ENCODE measurements around the gene KRT28. TPM values are rescaled to one million over a fixed set of nuclear protein-coding genes. Genes with fewer than 3 reads are reported as not detected.

Gene KRT28
- total and polyA plus RNA-seq, 2 of the 13 experiments (the other 11 are each of a cell fraction or from before 2014, with no cell fraction given) = not detected

DNA sequence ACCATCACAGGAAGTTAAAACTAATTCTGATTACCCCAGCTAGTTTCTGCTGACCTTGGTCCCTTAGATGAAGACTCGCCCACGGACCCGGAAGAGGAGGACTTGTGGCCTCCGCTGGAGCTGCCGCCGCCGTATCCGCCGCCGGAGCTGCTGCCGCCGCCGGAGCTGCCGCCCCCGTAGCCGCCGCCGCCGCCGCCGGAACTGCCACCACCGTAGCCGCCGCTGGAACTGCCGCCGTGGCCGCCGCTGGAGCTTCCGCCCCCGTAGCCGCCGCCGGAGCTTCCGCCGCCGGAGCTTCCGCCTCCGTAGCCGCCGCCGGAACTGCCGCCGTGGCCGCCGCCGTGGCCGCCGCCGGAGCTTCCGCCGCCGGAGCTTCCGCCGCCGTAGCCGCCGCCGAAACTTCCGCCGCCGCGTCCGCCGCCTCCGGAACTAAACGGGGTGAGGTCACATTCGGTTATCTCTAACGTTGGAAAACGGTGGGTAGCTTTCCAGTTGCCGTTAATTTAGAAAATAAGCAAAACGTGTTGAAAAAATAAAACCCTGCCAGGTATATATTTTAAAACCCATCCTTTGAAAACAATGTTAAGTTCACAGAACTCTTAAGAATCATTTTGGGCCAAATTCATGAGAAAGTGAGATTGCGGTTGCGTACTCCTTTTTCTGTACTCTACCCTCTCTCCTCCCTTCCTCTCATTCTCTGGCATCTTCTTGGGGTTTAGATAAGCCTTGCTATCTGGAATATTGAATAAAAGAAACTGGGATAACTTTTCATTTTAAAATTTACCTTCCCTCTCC is 19.2 kb upstream of the KRT28 start (continued):
- TF ChIP-seq ZBTB20 (CRISPR knock-in tag; IDR thresholded peaks at IDR 0.05; ENCODE audit: borderline replicate concordance, low read depth) = no peak
- TF ChIP-seq NR2F6 (IDR thresholded peaks at IDR 0.05) = no peak
- no peak for TF ChIP-seq NR2F6 (CRISPR knock-in tag; IDR thresholded peaks at IDR 0.05)
- no peak for TF ChIP-seq TCF12 (IDR thresholded peaks at IDR 0.05)
- TF ChIP-seq TCF12 (CRISPR knock-in tag; IDR thresholded peaks at IDR 0.05) = peak; percentile 45
- TF ChIP-seq ZFP62 (CRISPR knock-in tag; IDR thresholded peaks at IDR 0.05) = no peak
- TF ChIP-seq, protein P1, sequence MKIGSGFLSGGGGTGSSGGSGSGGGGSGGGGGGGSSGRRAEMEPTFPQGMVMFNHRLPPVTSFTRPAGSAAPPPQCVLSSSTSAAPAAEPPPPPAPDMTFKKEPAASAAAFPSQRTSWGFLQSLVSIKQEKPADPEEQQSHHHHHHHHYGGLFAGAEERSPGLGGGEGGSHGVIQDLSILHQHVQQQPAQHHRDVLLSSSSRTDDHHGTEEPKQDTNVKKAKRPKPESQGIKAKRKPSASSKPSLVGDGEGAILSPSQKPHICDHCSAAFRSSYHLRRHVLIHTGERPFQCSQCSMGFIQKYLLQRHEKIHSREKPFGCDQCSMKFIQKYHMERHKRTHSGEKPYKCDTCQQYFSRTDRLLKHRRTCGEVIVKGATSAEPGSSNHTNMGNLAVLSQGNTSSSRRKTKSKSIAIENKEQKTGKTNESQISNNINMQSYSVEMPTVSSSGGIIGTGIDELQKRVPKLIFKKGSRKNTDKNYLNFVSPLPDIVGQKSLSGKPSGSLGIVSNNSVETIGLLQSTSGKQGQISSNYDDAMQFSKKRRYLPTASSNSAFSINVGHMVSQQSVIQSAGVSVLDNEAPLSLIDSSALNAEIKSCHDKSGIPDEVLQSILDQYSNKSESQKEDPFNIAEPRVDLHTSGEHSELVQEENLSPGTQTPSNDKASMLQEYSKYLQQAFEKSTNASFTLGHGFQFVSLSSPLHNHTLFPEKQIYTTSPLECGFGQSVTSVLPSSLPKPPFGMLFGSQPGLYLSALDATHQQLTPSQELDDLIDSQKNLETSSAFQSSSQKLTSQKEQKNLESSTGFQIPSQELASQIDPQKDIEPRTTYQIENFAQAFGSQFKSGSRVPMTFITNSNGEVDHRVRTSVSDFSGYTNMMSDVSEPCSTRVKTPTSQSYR (CRISPR knock-in tag; IDR thresholded peaks at IDR 0.05; ENCODE audit: borderline replicate concordance) = no peak
- TF ChIP-seq POLR2G (IDR thresholded peaks at IDR 0.05; ENCODE audit: low read depth, low read length) = peak; percentile 87
- TF ChIP-seq ZNF382 (CRISPR knock-in tag; IDR thresholded peaks at IDR 0.05; ENCODE audit: borderline replicate concordance) = no peak
- TF ChIP-seq ZNF883 (CRISPR knock-in tag; IDR thresholded peaks at IDR 0.05; ENCODE audit: not compliant biosample characterization) = no peak
- TF ChIP-seq ZNF713 (CRISPR knock-in tag; IDR thresholded peaks at IDR 0.05) = no peak
- no peak for TF ChIP-seq ZNF556 (CRISPR knock-in tag; IDR thresholded peaks at IDR 0.05; ENCODE audit: borderline replicate concordance)
- 0 out of 2 replicates have a peak, but pooled peaks have one; percentile 61 for TF ChIP-seq ZNF224 (CRISPR knock-in tag; IDR thresholded peaks at IDR 0.05)
- TF ChIP-seq ZNF30 (CRISPR knock-in tag; IDR thresholded peaks at IDR 0.05) = no peak
- TF ChIP-seq, protein P2, sequence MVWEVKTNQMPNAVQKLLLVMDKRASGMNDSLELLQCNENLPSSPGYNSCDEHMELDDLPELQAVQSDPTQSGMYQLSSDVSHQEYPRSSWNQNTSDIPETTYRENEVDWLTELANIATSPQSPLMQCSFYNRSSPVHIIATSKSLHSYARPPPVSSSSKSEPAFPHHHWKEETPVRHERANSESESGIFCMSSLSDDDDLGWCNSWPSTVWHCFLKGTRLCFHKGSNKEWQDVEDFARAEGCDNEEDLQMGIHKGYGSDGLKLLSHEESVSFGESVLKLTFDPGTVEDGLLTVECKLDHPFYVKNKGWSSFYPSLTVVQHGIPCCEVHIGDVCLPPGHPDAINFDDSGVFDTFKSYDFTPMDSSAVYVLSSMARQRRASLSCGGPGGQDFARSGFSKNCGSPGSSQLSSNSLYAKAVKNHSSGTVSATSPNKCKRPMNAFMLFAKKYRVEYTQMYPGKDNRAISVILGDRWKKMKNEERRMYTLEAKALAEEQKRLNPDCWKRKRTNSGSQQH (CRISPR knock-in tag; IDR thresholded peaks at IDR 0.05; ENCODE audit: low read depth) = no peak
- TF ChIP-seq ZNF614 (CRISPR knock-in tag; IDR thresholded peaks at IDR 0.05; ENCODE audit: borderline replicate concordance) = no peak
- 0 out of 2 replicates have a peak, but pooled peaks have one; percentile 53 for TF ChIP-seq ZNF501 (CRISPR knock-in tag; IDR thresholded peaks at IDR 0.05)
- 0 out of 2 replicates have a peak, but pooled peaks have one; percentile 33 for TF ChIP-seq IRF2 (CRISPR knock-in tag; IDR thresholded peaks at IDR 0.05)
- TF ChIP-seq ZNF737 (CRISPR knock-in tag; IDR thresholded peaks at IDR 0.05; ENCODE audit: borderline replicate concordance) = no peak
- peak; percentile 73; the same call in 1 of the 2 replicates for TF ChIP-seq ZNF547 (CRISPR knock-in tag; IDR thresholded peaks at IDR 0.05)
- no peak for TF ChIP-seq SMC3 (IDR thresholded peaks at IDR 0.05; ENCODE audit: low read length)
- TF ChIP-seq, protein P3, sequence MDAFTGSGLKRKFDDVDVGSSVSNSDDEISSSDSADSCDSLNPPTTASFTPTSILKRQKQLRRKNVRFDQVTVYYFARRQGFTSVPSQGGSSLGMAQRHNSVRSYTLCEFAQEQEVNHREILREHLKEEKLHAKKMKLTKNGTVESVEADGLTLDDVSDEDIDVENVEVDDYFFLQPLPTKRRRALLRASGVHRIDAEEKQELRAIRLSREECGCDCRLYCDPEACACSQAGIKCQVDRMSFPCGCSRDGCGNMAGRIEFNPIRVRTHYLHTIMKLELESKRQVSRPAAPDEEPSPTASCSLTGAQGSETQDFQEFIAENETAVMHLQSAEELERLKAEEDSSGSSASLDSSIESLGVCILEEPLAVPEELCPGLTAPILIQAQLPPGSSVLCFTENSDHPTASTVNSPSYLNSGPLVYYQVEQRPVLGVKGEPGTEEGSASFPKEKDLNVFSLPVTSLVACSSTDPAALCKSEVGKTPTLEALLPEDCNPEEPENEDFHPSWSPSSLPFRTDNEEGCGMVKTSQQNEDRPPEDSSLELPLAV (CRISPR knock-in tag; conservative IDR thresholded peaks at IDR 0.05; ENCODE audit: low read depth) = no peak
- no peak for TF ChIP-seq NCOA1 (CRISPR knock-in tag; IDR thresholded peaks at IDR 0.05)
- 0 out of 2 replicates have a peak, but pooled peaks have one; percentile 16 for TF ChIP-seq FOXO1 (CRISPR knock-in tag; IDR thresholded peaks at IDR 0.05)
- TF ChIP-seq, protein P4, sequence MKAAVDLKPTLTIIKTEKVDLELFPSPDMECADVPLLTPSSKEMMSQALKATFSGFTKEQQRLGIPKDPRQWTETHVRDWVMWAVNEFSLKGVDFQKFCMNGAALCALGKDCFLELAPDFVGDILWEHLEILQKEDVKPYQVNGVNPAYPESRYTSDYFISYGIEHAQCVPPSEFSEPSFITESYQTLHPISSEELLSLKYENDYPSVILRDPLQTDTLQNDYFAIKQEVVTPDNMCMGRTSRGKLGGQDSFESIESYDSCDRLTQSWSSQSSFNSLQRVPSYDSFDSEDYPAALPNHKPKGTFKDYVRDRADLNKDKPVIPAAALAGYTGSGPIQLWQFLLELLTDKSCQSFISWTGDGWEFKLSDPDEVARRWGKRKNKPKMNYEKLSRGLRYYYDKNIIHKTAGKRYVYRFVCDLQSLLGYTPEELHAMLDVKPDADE (CRISPR knock-in tag; IDR thresholded peaks at IDR 0.05) = 0 out of 2 replicates have a peak, but pooled peaks have one; percentile 41
